Measurements from ENCODE around the gene SYT17. TPM values are rescaled to one million over a fixed set of nuclear protein-coding genes. Genes with fewer than 3 reads are reported as not detected.

SYT17 gene
- total RNA-seq, 1 experiment from 2014 or later = 11.8 TPM

- DNase-seq (no peak), ATAC-seq (no peak)
- Histone ChIP-seq H3K9me3 (ENCODE audit: low read length) (no peaks in the 10 kb centered on the region), H3K4me3 (ENCODE audit: low read length) (no peak overlapping the region), H3K36me3 (ENCODE audit: low read depth, low read length) (no peaks in the 10 kb centered on the region), H3K27me3 (ENCODE audit: low read length) (no peaks in the 10 kb centered on the region), H3K9ac (ENCODE audit: low read length) (no peak overlapping the region), H3K4me1 (ENCODE audit: insufficient read depth, low read length) (no peaks in the 10 kb centered on the region), H3K9me2 (replicated peaks; ENCODE audit: low read length) (no peaks in the 10 kb centered on the region), H3K4me2 (ENCODE audit: low read length) (no peak overlapping the region), H2AFZ (ENCODE audit: low read length) (no peak overlapping the region), H3K79me2 (ENCODE audit: low read length) (no peaks in the 10 kb centered on the region), H4K20me1 (ENCODE audit: low read length) (no peaks in the 10 kb centered on the region), H3F3A (ENCODE audit: low read length, unreplicated experiment) (no peaks in the 10 kb centered on the region), H3K27ac (ENCODE audit: low read length) (no peak overlapping the region)
- BruUV-seq (replicated peaks) = no TSS peak
- intact Hi-C loops (cut with micrococcal nuclease) = no loop called here
- POLR2A ChIA-PET (ENCODE audit: unreplicated experiment) = no interaction called here
- CTCF ChIA-PET = no interaction called here
- TF ChIP-seq, protein P1, sequence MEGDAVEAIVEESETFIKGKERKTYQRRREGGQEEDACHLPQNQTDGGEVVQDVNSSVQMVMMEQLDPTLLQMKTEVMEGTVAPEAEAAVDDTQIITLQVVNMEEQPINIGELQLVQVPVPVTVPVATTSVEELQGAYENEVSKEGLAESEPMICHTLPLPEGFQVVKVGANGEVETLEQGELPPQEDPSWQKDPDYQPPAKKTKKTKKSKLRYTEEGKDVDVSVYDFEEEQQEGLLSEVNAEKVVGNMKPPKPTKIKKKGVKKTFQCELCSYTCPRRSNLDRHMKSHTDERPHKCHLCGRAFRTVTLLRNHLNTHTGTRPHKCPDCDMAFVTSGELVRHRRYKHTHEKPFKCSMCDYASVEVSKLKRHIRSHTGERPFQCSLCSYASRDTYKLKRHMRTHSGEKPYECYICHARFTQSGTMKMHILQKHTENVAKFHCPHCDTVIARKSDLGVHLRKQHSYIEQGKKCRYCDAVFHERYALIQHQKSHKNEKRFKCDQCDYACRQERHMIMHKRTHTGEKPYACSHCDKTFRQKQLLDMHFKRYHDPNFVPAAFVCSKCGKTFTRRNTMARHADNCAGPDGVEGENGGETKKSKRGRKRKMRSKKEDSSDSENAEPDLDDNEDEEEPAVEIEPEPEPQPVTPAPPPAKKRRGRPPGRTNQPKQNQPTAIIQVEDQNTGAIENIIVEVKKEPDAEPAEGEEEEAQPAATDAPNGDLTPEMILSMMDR (conservative IDR thresholded peaks at IDR 0.05; ENCODE audit: low read depth, low read length) = no peak
- TF ChIP-seq EZH2phosphoT487 (IDR thresholded peaks at IDR 0.05; ENCODE audit: borderline replicate concordance, low read length) = no peak
- no peak for TF ChIP-seq EZH2 (IDR thresholded peaks at IDR 0.05; ENCODE audit: low read length, unreplicated experiment)
These were observed 121.9 kb downstream of the SYT17 start for GRCh38 chr16:19289811-19290485.

- Histone ChIP-seq H2AFZ (ENCODE audit: low read length) (no peak overlapping the region), H4K20me1 (ENCODE audit: low read length) (no peaks in the 10 kb centered on the region), H3K27ac (ENCODE audit: low read length) (no peak overlapping the region), H3K9me3 (ENCODE audit: low read length) (no peaks in the 10 kb centered on the region), H3K9ac (ENCODE audit: low read length) (no peak overlapping the region), H3K27me3 (ENCODE audit: low read length) (no peaks in the 10 kb centered on the region), H3F3A (ENCODE audit: low read length, unreplicated experiment) (no peaks in the 10 kb centered on the region), H3K9me2 (replicated peaks; ENCODE audit: low read length) (no peaks in the 10 kb centered on the region), H3K36me3 (ENCODE audit: low read depth, low read length) (no peaks in the 10 kb centered on the region), H3K4me1 (ENCODE audit: insufficient read depth, low read length) (no peaks in the 10 kb centered on the region), H3K79me2 (ENCODE audit: low read length) (no peaks in the 10 kb centered on the region), H3K4me3 (ENCODE audit: low read length) (no peak overlapping the region), H3K4me2 (ENCODE audit: low read length) (no peak overlapping the region)
- DNase-seq (no peak), ATAC-seq (no peak)
- intact Hi-C loops (cut with micrococcal nuclease) = no loop called here
- POLR2A ChIA-PET (ENCODE audit: unreplicated experiment) = no interaction called here
- BruUV-seq (replicated peaks) = no TSS peak
- TF ChIP-seq, protein P1 (conservative IDR thresholded peaks at IDR 0.05; ENCODE audit: low read depth, low read length) = no peak
- no peak for TF ChIP-seq EZH2phosphoT487 (IDR thresholded peaks at IDR 0.05; ENCODE audit: borderline replicate concordance, low read length)
- CTCF ChIA-PET = no interaction called here
These were observed 122.8 kb downstream of the SYT17 start for GRCh38 chr16:19290860-19291259.

DNA sequence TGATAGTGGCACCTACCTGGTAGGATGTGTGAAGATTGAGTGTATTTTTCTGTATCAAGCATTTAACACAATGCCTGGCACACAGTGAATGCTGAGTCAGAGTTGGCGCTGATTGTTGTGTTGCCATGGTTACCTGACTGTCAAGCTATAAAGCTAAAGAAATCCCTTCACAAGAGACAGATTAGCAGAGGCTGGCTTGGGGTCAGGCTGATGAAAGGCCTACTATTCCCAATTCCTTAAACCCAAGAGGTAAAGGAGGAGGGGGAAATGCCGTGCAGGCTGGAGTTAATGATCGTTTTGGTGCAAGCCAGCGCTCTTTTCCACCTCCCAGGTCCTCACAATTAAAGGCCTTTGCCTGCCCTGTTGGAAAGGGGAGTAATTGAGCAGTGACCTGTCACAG is 123.4 kb downstream of the SYT17 start:
- ChIA-PET CTCF (no interaction called here), POLR2A (ENCODE audit: unreplicated experiment) (no interaction called here)
- Histone ChIP-seq H3K9me3 (ENCODE audit: low read length) (no peaks in the 10 kb centered on the region), H3K27me3 (ENCODE audit: low read length) (no peaks in the 10 kb centered on the region), H3K36me3 (ENCODE audit: low read depth, low read length) (no peaks in the 10 kb centered on the region), H4K20me1 (ENCODE audit: low read length) (no peaks in the 10 kb centered on the region), H3K4me2 (ENCODE audit: low read length) (no peak overlapping the region), H3K4me1 (ENCODE audit: insufficient read depth, low read length) (no peaks in the 10 kb centered on the region), H3K4me3 (ENCODE audit: low read length) (no peak overlapping the region), H2AFZ (ENCODE audit: low read length) (no peak overlapping the region), H3K27ac (ENCODE audit: low read length) (no peak overlapping the region), H3K9ac (ENCODE audit: low read length) (no peak overlapping the region), H3F3A (ENCODE audit: low read length, unreplicated experiment) (no peaks in the 10 kb centered on the region), H3K9me2 (replicated peaks; ENCODE audit: low read length) (no peaks in the 10 kb centered on the region), H3K79me2 (ENCODE audit: low read length) (no peaks in the 10 kb centered on the region)
- DNase-seq (peak; percentile 20), ATAC-seq (no peak)
- BruUV-seq (replicated peaks) = no TSS peak
- TF ChIP-seq EZH2phosphoT487 (IDR thresholded peaks at IDR 0.05; ENCODE audit: borderline replicate concordance, low read length) = no peak
- TF ChIP-seq, protein P1 (conservative IDR thresholded peaks at IDR 0.05; ENCODE audit: low read depth, low read length) = no peak
- no peak for TF ChIP-seq EZH2 (IDR thresholded peaks at IDR 0.05; ENCODE audit: low read length, unreplicated experiment)
- intact Hi-C loops (cut with micrococcal nuclease) = no loop called here
